Natural killer cell (primary cell): ENCODE measurements around the gene NGEF. TPM values are rescaled to one million over a fixed set of nuclear protein-coding genes. Genes with fewer than 3 reads are reported as not detected.
"Not testable (repeated sequence)": the region's sequence is repeated elsewhere in the genome, so short reads cannot be mapped to it uniquely, and the experiment has no call there.

Experiments
- ATAC-seq, 3 donors: fragments of 150-1000 bp in 2 of 3; fragments of 200-7000 bp in 1 of 3; cut with Tn5 transposase; 1 replicate in 1 of 3; 2 replicates in 2 of 3; pipeline ENCODE4 v1.10.0; 2021; ENCODE audit warnings: mild to moderate bottlenecking in 2 of 3, moderate library complexity in 2 of 3
- DNase-seq, 2 donors: peaks; one replicate each; pipeline versions ENCODE4 v3.0.0 to v3.0.0-alpha.2; 2013 to 2021; ENCODE audit warnings: mixed read lengths in 1 of 2
- H3K27ac ChIP-seq: one replicate; pipeline ENCODE4 v1.5.1; 2013; ENCODE audit warnings: mild to moderate bottlenecking, low read length
- H3K27me3 ChIP-seq: one replicate; pipeline ENCODE4 v1.6.1; 2013; ENCODE audit warnings: low read length; ENCODE audit not compliant: control insufficient read depth, insufficient read depth
- H3K36me3 ChIP-seq: one replicate; pipeline ENCODE4 v1.6.1; 2013; ENCODE audit warnings: low read length; ENCODE audit not compliant: control insufficient read depth, insufficient read depth
- H3K4me1 ChIP-seq: one replicate; pipeline ENCODE4 v1.6.1; 2013; ENCODE audit warnings: low read length; ENCODE audit not compliant: control insufficient read depth, insufficient read depth
- H3K4me3 ChIP-seq: one replicate; pipeline ENCODE4 v1.5.1; 2013; ENCODE audit warnings: low read length
- H3K9me3 ChIP-seq: one replicate; pipeline ENCODE4 v1.6.1; 2013; ENCODE audit warnings: low read length; ENCODE audit not compliant: control insufficient read depth, insufficient read depth
- H3K27ac Mint-ChIP-seq, 2 donors: one replicate each; pipeline ENCODE4 v1.8.0; 2022; ENCODE audit warnings: mild to moderate bottlenecking in 2 of 2, mixed read lengths in 2 of 2, moderate library complexity in 1 of 2
- H3K27me3 Mint-ChIP-seq, 2 donors: one replicate each; pipeline ENCODE4 v1.8.0; 2022; ENCODE audit warnings: low read depth in 2 of 2, mixed read lengths in 2 of 2
- H3K36me3 Mint-ChIP-seq: one replicate; pipeline ENCODE4 v1.8.0; 2022; ENCODE audit warnings: mixed read lengths
- H3K4me1 Mint-ChIP-seq, 2 donors: one replicate each; pipeline ENCODE4 v1.8.0; 2022; ENCODE audit warnings: mixed read lengths in 2 of 2
- H3K4me3 Mint-ChIP-seq: one replicate; pipeline ENCODE4 v1.8.0; 2022; ENCODE audit warnings: mild to moderate bottlenecking, moderate library complexity, mixed read lengths
- H3K9me3 Mint-ChIP-seq, 2 donors: one replicate each; pipeline ENCODE4 v1.8.0; 2022; ENCODE audit warnings: mixed read lengths in 2 of 2
- CTCF ChIP-seq: fragments of 200-600 bp; IDR thresholded peaks from one replicate; pipeline ENCODE4 v1.8.0; 2022; ENCODE audit warnings: antibody characterized with exemption
- WGBS: methylation state at CpG from one replicate; pipeline ENCODE4 v1.1.7; 2013; ENCODE audit warnings: missing lambda C conversion rate; ENCODE audit not compliant: insufficient coverage; 5-methylcytosine and 5-hydroxymethylcytosine counted together
- intact Hi-C: fragments of 100-400 bp; cut with micrococcal nuclease; formaldehyde crosslinking; loops from one replicate; pipeline ENCODE4 v1.14.2; 2022
- total RNA-seq, 4 donors: library from RNA; stranded (reverse); fragments of 120-200 nt in 1 of 4; gene quantifications; one replicate each; pipeline versions ENCODE4 v1.2.3 to v1.2.4, GENCODE V29; 2013 to 2022

The NGEF gene
- total RNA-seq, 3 donors from 2014 or later (not counting 1 experiment from before 2014, with no cell fraction given), result not detected

- Histone ChIP-seq H3K4me1 (no peaks in the 10 kb centered on the region), H3K36me3 (peaks cover 42% of the 10 kb centered on the region), H3K27ac (no peak overlapping the region), H3K9me3 (no peaks in the 10 kb centered on the region), H3K27me3 (no peaks in the 10 kb centered on the region), H3K4me3 (no peak overlapping the region)
- intact Hi-C loops, result no loop called here
- Mint-ChIP-seq H3K36me3 (peaks cover 19% of the 10 kb centered on the region), H3K4me3 (no peak overlapping the region), H3K4me1 (peaks cover 5 to 7% of the 10 kb centered on the region in 2 donors), H3K9me3 (no peaks in the 10 kb centered on the region), H3K27me3 (no peaks in the 10 kb centered on the region), H3K27ac (no peak overlapping the region)
- DNase-seq (no peak), ATAC-seq (no peak)
- WGBS, result 97% methylated on average over 4 of the region's 4 CpGs
- no peak for TF ChIP-seq CTCF
Measured at GRCh38 chr2:232857158-232857563, 155.9 kb downstream of the NGEF start.

- no peak overlapping the region for H3K27ac ChIP-seq
- no peak for TF ChIP-seq CTCF
- H3K27ac Mint-ChIP-seq, result peak overlapping the region in 1 of 2 donors; percentile 73
Measured at GRCh38 chr2:232854082-232854481, 159.0 kb downstream of the NGEF start.

GRCh38 chr2:232852676-232853075 lies 160.4 kb downstream of the NGEF start:
- Mint-ChIP-seq H3K36me3 (peaks cover 28% of the 10 kb centered on the region), H3K27ac (no peak overlapping the region), H3K27me3 (no peaks in the 10 kb centered on the region), H3K4me3 (no peak overlapping the region), H3K4me1 (peaks cover 3 to 5% of the 10 kb centered on the region in 2 donors), H3K9me3 (no peaks in the 10 kb centered on the region)
- H3K9me3 ChIP-seq, result no peaks in the 10 kb centered on the region
- intact Hi-C loops, result loop anchor here (1.0 to 5.0 kb wide), 3 partner anchors 399 to 860 kb away; partner anchors contain the start of genes ATG16L1 and UGT1A5
- ATAC-seq, result no peak
- no peak overlapping the region for H3K4me3 ChIP-seq
- WGBS, result no CpG with 5 or more reads among the region's 2 CpGs
- H3K27me3 ChIP-seq, result no peaks in the 10 kb centered on the region
- DNase-seq, result no peak
- H3K4me1 ChIP-seq, result no peaks in the 10 kb centered on the region
- H3K36me3 ChIP-seq, result peaks cover 63% of the 10 kb centered on the region
- no peak for TF ChIP-seq CTCF
- no peak overlapping the region for H3K27ac ChIP-seq

More at GRCh38 chr2:232854082-232854481, 159.0 kb downstream of the NGEF start:
- H3K36me3 Mint-ChIP-seq, result peaks cover 25% of the 10 kb centered on the region
- ATAC-seq (no peak), DNase-seq (no peak)
- peaks cover 3 to 5% of the 10 kb centered on the region in 2 donors for H3K4me1 Mint-ChIP-seq
- WGBS, result 100% methylated on average over 5 of the region's 7 CpGs
- Histone ChIP-seq H3K27me3 (no peaks in the 10 kb centered on the region), H3K4me1 (no peaks in the 10 kb centered on the region), H3K4me3 (no peak overlapping the region), H3K36me3 (peaks cover 64% of the 10 kb centered on the region), H3K9me3 (no peaks in the 10 kb centered on the region)
- intact Hi-C loops, result loop anchor here (5.0 kb wide), 1 partner anchor 858 kb away; the partner anchor contains the start of gene UGT1A5
- no peaks in the 10 kb centered on the region for H3K9me3 Mint-ChIP-seq
- H3K4me3 Mint-ChIP-seq, result no peak overlapping the region
- no peaks in the 10 kb centered on the region for H3K27me3 Mint-ChIP-seq

- not testable (repeated sequence) for H3K27ac ChIP-seq, H3K27me3 Mint-ChIP-seq, H3K27me3 ChIP-seq, H3K9me3 ChIP-seq, ATAC-seq, H3K4me3 Mint-ChIP-seq, H3K4me1 ChIP-seq, H3K9me3 Mint-ChIP-seq, H3K27ac Mint-ChIP-seq, H3K4me1 Mint-ChIP-seq, DNase-seq, H3K4me3 ChIP-seq
- H3K36me3 ChIP-seq, result peaks cover 65% of the 10 kb centered on the region
- intact Hi-C loops, result loop anchor here (5.0 kb wide), 1 partner anchor 860 kb away; the partner anchor contains the start of gene UGT1A5
- 97% methylated on average over 11 of the region's 11 CpGs for WGBS
- H3K36me3 Mint-ChIP-seq, result peaks cover 28% of the 10 kb centered on the region
Measured at GRCh38 chr2:232852081-232852480, 161.0 kb downstream of the NGEF start.
